Measurements from ENCODE around the gene NCOA3.

Gene NCOA3

GRCh38 chr20:47694021-47694818 is 192.5 kb downstream of the NCOA3 start:
- TF ChIP-seq, protein P1, sequence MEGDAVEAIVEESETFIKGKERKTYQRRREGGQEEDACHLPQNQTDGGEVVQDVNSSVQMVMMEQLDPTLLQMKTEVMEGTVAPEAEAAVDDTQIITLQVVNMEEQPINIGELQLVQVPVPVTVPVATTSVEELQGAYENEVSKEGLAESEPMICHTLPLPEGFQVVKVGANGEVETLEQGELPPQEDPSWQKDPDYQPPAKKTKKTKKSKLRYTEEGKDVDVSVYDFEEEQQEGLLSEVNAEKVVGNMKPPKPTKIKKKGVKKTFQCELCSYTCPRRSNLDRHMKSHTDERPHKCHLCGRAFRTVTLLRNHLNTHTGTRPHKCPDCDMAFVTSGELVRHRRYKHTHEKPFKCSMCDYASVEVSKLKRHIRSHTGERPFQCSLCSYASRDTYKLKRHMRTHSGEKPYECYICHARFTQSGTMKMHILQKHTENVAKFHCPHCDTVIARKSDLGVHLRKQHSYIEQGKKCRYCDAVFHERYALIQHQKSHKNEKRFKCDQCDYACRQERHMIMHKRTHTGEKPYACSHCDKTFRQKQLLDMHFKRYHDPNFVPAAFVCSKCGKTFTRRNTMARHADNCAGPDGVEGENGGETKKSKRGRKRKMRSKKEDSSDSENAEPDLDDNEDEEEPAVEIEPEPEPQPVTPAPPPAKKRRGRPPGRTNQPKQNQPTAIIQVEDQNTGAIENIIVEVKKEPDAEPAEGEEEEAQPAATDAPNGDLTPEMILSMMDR (conservative IDR thresholded peaks at IDR 0.05): no peak
- no peak overlapping the region for H3K27ac ChIP-seq

DNA sequence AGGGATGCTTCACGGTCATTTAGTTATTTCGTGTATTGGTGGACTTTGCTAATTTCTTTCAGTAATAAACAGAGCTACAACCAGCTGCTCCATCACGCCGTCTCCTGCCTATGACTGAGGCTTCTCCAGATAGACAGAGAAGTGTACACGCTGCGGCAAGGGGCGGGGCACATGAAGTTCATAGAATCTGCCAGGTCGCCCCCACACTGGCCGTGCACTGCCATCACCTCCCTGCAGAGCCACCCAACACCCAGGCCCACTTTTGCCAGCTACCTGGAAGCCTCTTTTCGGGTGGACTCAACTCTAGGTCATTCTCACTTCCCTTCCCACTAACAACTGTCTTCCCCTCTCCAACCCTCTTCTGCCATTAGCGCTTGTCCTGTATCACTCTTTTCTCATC is 195.2 kb downstream of the NCOA3 start:
- TF ChIP-seq, protein P1 (conservative IDR thresholded peaks at IDR 0.05): no peak
- H3K27ac ChIP-seq: no peak overlapping the region

- TF ChIP-seq, protein P1 (conservative IDR thresholded peaks at IDR 0.05): no peak
- H3K27ac ChIP-seq: no peak overlapping the region
Observed at GRCh38 chr20:47698142-47698541, 196.5 kb downstream of the NCOA3 start.

DNA sequence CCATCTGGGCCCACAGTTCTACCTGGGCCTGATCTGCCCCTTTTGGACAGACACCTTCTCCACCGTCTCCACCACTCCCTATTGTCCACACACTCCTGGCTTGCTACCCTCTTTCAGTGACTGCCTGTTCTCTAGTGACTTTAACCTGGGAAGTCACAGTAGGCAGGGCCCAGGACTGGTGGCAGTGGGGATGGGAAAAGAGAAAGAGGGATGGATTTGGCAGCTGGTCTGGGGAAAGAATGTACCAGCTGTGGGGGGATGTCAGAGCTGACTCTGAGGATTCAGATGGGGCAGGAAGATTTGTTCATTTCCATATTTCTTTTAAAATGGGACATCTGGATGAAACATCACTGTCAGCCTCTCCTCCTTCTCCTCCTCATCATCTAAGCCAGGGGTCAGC is 198.1 kb downstream of the NCOA3 start:
- TF ChIP-seq, protein P1 (conservative IDR thresholded peaks at IDR 0.05): no peak
- H3K27ac ChIP-seq: no peak overlapping the region

GRCh38 chr20:47700327-47700726 is 198.6 kb downstream of the NCOA3 start:
- no peak overlapping the region for H3K27ac ChIP-seq
- TF ChIP-seq, protein P1 (conservative IDR thresholded peaks at IDR 0.05): no peak

DNA sequence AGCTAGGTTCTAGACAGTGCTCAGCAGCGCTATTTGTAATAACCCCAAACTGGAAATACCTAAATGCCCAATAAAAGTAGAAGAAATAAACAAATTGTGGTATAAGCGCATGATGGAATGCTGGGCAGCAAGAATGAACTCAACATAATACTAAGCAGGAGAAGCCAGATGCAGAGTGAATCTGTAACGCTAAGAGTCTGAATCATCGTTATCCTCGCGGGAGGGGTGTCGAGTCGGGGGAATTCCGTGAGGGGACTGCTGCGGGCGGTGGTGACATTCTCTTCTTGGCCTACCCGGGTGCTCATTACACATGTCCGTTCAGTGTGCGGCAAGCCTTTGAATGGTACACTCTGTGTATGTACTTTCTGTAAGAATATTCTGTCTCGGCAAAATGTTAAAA is 199.9 kb downstream of the NCOA3 start:
- no peak overlapping the region for H3K27ac ChIP-seq
- TF ChIP-seq, protein P1 (conservative IDR thresholded peaks at IDR 0.05): no peak

DNA sequence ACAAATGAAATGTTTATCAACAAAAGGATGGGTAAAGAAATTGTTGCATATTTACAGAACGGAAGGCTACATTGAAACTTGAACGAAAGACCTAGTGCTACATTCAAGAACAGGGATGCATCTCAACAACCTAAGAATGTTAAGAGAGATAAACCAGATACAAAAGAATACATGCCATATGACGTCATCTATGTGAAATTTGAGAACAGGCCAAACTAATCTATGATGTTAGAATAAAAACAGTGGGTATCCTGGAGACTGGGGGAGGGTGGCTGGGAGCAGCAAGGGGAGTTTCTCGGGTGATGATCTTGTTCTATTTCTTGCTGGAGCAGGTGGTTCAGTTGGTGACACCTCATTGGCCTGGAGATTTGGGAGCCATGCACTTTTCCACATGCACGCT is 202.1 kb downstream of the NCOA3 start:
- H3K27ac ChIP-seq: no peak overlapping the region
- TF ChIP-seq, protein P1 (conservative IDR thresholded peaks at IDR 0.05): no peak
